H9 (cell line): Measurements from ENCODE around the gene ZNRF3. TPM values are rescaled to one million over a fixed set of nuclear protein-coding genes. Genes with fewer than 3 reads are reported as not detected.
"Not testable (repeated sequence)": the region's sequence is repeated elsewhere in the genome, so short reads cannot be mapped to it uniquely, and the experiment has no call there.

Experiments
- DNase-seq: peaks from one replicate; pipeline ENCODE4 v3.0.0-alpha.2; 2017
- H2AFZ ChIP-seq: one replicate; pipeline ENCODE4 v1.6.1; 2013; ENCODE audit warnings: mild to moderate bottlenecking, low read length, control low read depth, moderate library complexity
- H2AK5ac ChIP-seq: 2 replicates; pipeline ENCODE4 v1.6.1; 2013; ENCODE audit warnings: low read length, control low read depth, mixed read lengths; ENCODE audit not compliant: insufficient read length
- H2BK120ac ChIP-seq: one replicate; pipeline ENCODE4 v1.6.1; 2013; ENCODE audit warnings: low read depth, mild to moderate bottlenecking, low read length, control low read depth, inconsistent platforms; ENCODE audit not compliant: poor library complexity, severe bottlenecking
- H2BK12ac ChIP-seq: 2 replicates; pipeline ENCODE4 v1.6.1; 2013; ENCODE audit warnings: low read length, control low read depth, mixed read lengths, low read depth; ENCODE audit not compliant: insufficient read length
- H2BK15ac ChIP-seq: 2 replicates; pipeline ENCODE4 v1.6.1; 2013; ENCODE audit warnings: low read depth, low read length, control low read depth
- H2BK20ac ChIP-seq: one replicate; pipeline ENCODE4 v1.6.1; 2013; ENCODE audit warnings: low read depth, mild to moderate bottlenecking, low read length, control low read depth, inconsistent platforms; ENCODE audit not compliant: poor library complexity, severe bottlenecking
- H2BK5ac ChIP-seq: 2 replicates; pipeline ENCODE4 v1.6.1; 2013; ENCODE audit warnings: low read length, control low read depth, mixed read lengths; ENCODE audit not compliant: insufficient read length
- H3K14ac ChIP-seq: 2 replicates; pipeline ENCODE4 v1.6.1; 2013; ENCODE audit warnings: low read length, control low read depth; ENCODE audit not compliant: insufficient read depth
- H3K18ac ChIP-seq: 2 replicates; pipeline ENCODE4 v1.6.1; 2013; ENCODE audit warnings: low read depth, mild to moderate bottlenecking, mixed read lengths, low read length, control low read depth; ENCODE audit not compliant: insufficient read length
- H3K23ac ChIP-seq: 2 replicates; pipeline ENCODE4 v1.6.1; 2013; ENCODE audit warnings: low read length, control low read depth, mixed read lengths, low read depth; ENCODE audit not compliant: insufficient read length
- H3K23me2 ChIP-seq: 2 replicates; pipeline ENCODE4 v1.6.1; 2013; ENCODE audit warnings: low read depth, mild to moderate bottlenecking, mixed read lengths, low read length, control low read depth; ENCODE audit not compliant: insufficient read length, poor library complexity, severe bottlenecking
- H3K27ac ChIP-seq: 2 replicates; pipeline ENCODE4 v1.5.1; 2013; ENCODE audit warnings: low read length, control low read depth, mixed read lengths, low read depth; ENCODE audit not compliant: insufficient read length
- H3K27me3 ChIP-seq: 2 replicates; pipeline ENCODE4 v1.6.1; 2013; ENCODE audit warnings: low read length, control low read depth, inconsistent platforms; ENCODE audit not compliant: insufficient read depth
- H3K4ac ChIP-seq: 2 replicates; pipeline ENCODE4 v1.6.1; 2013; ENCODE audit warnings: low read depth, mild to moderate bottlenecking, control low read depth, inconsistent platforms, low read length, moderate library complexity
- H3K4me1 ChIP-seq: 2 replicates; pipeline ENCODE4 v1.6.1; 2013; ENCODE audit warnings: low read length, control low read depth, inconsistent platforms; ENCODE audit not compliant: insufficient read depth
- H3K4me2 ChIP-seq: 2 replicates; pipeline ENCODE4 v1.6.1; 2013; ENCODE audit warnings: low read length, control low read depth, mixed read lengths; ENCODE audit not compliant: insufficient read length, insufficient read depth
- H3K56ac ChIP-seq: 2 replicates; pipeline ENCODE4 v1.6.1; 2013; ENCODE audit warnings: low read depth, mild to moderate bottlenecking, mixed read lengths, low read length, control low read depth; ENCODE audit not compliant: insufficient read length
- H3K79me1 ChIP-seq: 2 replicates; pipeline ENCODE4 v1.6.1; 2013; ENCODE audit warnings: low read depth, mild to moderate bottlenecking, moderate library complexity, low read length, control low read depth, inconsistent platforms; ENCODE audit not compliant: insufficient read depth, poor library complexity, severe bottlenecking
- H3K79me2 ChIP-seq: 2 replicates; pipeline ENCODE4 v1.6.1; 2013; ENCODE audit warnings: low read length, control low read depth, inconsistent platforms; ENCODE audit not compliant: insufficient read depth
- H3K9ac ChIP-seq: 2 replicates; pipeline ENCODE4 v1.6.1; 2013; ENCODE audit warnings: low read length, control low read depth, mixed read lengths; ENCODE audit not compliant: insufficient read length; ENCODE audit errors: extremely low read depth
- H3K9me3 ChIP-seq: one replicate; pipeline ENCODE4 v1.6.1; 2013; ENCODE audit warnings: low read depth, low read length, inconsistent platforms; ENCODE audit not compliant: control insufficient read depth
- H3T11ph ChIP-seq: one replicate; pipeline ENCODE4 v1.6.1; 2013; ENCODE audit warnings: mild to moderate bottlenecking, low read length, control low read depth, inconsistent platforms
- H4K20me1 ChIP-seq: one replicate; pipeline ENCODE4 v1.6.1; 2013; ENCODE audit not compliant: control insufficient read depth, insufficient read length, insufficient read depth
- H4K5ac ChIP-seq: 2 replicates; pipeline ENCODE4 v1.6.1; 2013; ENCODE audit warnings: low read depth, mild to moderate bottlenecking, mixed read lengths, low read length, control low read depth; ENCODE audit not compliant: insufficient read length
- H4K8ac ChIP-seq: replicated peaks from 2 replicates; pipeline ENCODE4 v1.6.1; 2013; ENCODE audit warnings: low read length, control low read depth, mixed read lengths, low read depth; ENCODE audit not compliant: insufficient read length
- H4K91ac ChIP-seq: 2 replicates; pipeline ENCODE4 v1.6.1; 2013; ENCODE audit warnings: low read depth, mild to moderate bottlenecking, moderate library complexity, mixed read lengths, low read length, control low read depth; ENCODE audit not compliant: insufficient read length
- H3K27ac Mint-ChIP-seq, 3 experiments: 2 replicates in 2 of 3; 3 replicates in 1 of 3; pipeline ENCODE4 v1.8.0; 2020 to 2021; ENCODE audit warnings: mixed read lengths in 3 of 3, mild to moderate bottlenecking in 1 of 3, moderate library complexity in 1 of 3
- H3K27me3 Mint-ChIP-seq: 2 replicates; pipeline ENCODE4 v1.8.0; 2021; ENCODE audit warnings: low read depth, mild to moderate bottlenecking, moderate library complexity, mixed read lengths
- H3K36me3 Mint-ChIP-seq, 3 experiments: 2 replicates in 2 of 3; 3 replicates in 1 of 3; pipeline ENCODE4 v1.8.0; 2020 to 2021; ENCODE audit warnings: low read depth in 3 of 3, mixed read lengths in 3 of 3; ENCODE audit not compliant: insufficient read depth in 1 of 3
- H3K4me1 Mint-ChIP-seq, 2 experiments: 2 replicates each; pipeline ENCODE4 v1.8.0; 2020; ENCODE audit warnings: mixed read lengths in 2 of 2
- H3K4me3 Mint-ChIP-seq, 2 experiments: 2 replicates in 1 of 2; 3 replicates in 1 of 2; pipeline ENCODE4 v1.8.0; 2020 to 2021; ENCODE audit warnings: mild to moderate bottlenecking in 2 of 2, mixed read lengths in 2 of 2, moderate library complexity in 1 of 2
- H3K9me3 Mint-ChIP-seq, 2 experiments: 2 replicates in 1 of 2; 3 replicates in 1 of 2; pipeline ENCODE4 v1.8.0; 2020; ENCODE audit warnings: mild to moderate bottlenecking in 2 of 2, mixed read lengths in 2 of 2, moderate library complexity in 1 of 2
- WGBS: extraction: QIAGEN DNeasy Blood & Tissue Kit; methylation state at CpG from one replicate; pipeline ENCODE4 v1.1.7; 2013; ENCODE audit warnings: missing lambda C conversion rate, low lambda C conversion rate, mixed read lengths; ENCODE audit not compliant: insufficient read length; ENCODE audit errors: extremely low coverage; 5-methylcytosine and 5-hydroxymethylcytosine counted together
- total RNA-seq: library from RNA; stranded (reverse); gene quantifications from 2 replicates; pipeline ENCODE4 v1.2.1, GENCODE V29; 2021
- TF ChIP-seq, protein P1 (sequence below): fragments of 200-600 bp; sonication (generic); conservative IDR thresholded peaks from 3 replicates; pipeline ENCODE4 v1.8.0; 2021; ENCODE audit warnings: antibody characterized with exemption, mild to moderate bottlenecking

The ZNRF3 gene
- total RNA-seq, 1 experiment from 2014 or later, result 20.6 TPM

DNA sequence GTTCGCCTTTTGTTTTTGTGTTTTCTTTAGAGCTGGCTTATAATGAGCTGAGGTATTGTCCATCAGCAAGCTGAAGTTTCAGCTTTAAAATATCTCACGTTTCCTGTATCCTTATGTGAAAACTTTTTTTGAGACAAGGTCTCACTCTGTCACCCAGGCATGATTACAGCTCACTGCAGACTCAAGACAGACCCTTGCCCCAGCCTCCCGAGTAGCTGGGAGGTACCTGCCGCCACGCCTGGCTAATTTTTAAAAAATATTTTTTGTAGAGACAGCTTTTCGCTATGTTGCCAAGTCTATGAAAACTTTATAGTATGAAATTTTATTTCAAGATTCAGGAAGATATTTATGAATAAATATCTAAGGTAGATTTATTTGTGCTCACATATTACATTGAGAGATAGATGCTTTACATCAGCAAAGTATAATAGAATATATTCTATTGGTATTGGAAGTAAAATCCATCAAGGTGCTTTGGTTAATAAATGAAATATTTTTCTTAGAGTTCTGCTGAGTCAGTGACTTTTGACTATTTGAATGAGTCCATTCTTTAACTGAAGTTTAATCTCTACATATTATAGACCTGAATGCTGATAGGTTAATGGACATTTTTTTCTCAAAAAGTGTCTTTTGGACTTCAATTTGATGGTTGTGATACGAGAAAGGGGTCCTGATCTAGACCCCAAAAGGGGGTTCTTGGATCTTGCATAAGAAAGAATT, 199.6 kb downstream of the ZNRF3 start:
- peak overlapping the region in 1 of 3 experiments; percentile 80; a peak in 1 of 7 replicates for H3K27ac Mint-ChIP-seq
- Histone ChIP-seq H3K4me2 (no peak overlapping the region), H4K91ac (no peak overlapping the region), H2AK5ac (no peak overlapping the region), H2BK120ac (no peak overlapping the region), H3K23me2 (no peaks in the 10 kb centered on the region), H3K4me1 (peaks cover 6% of the 10 kb centered on the region), H2BK20ac (no peak overlapping the region), H3K18ac (no peak overlapping the region), H2AFZ (no peak overlapping the region), H3K56ac (no peak overlapping the region), H3K23ac (no peak overlapping the region), H3K27ac (no peak overlapping the region), H3K4ac (no peak overlapping the region), H2BK12ac (no peak overlapping the region), H3K9me3 (no peaks in the 10 kb centered on the region), H4K20me1 (no peaks in the 10 kb centered on the region), H3K79me1 (no peaks in the 10 kb centered on the region), H4K8ac (no peak overlapping the region), H2BK15ac (no peak overlapping the region), H3K14ac (no peak overlapping the region), H4K5ac (no peak overlapping the region), H2BK5ac (no peak overlapping the region), H3K79me2 (no peaks in the 10 kb centered on the region), H3K27me3 (no peaks in the 10 kb centered on the region), H3T11ph (no peak overlapping the region), H3K9ac (no peak overlapping the region)
- peaks cover 27 to 29% of the 10 kb centered on the region in 2 experiments for H3K4me1 Mint-ChIP-seq
- H3K27me3 Mint-ChIP-seq, result no peaks in the 10 kb centered on the region
- TF ChIP-seq, protein P1, sequence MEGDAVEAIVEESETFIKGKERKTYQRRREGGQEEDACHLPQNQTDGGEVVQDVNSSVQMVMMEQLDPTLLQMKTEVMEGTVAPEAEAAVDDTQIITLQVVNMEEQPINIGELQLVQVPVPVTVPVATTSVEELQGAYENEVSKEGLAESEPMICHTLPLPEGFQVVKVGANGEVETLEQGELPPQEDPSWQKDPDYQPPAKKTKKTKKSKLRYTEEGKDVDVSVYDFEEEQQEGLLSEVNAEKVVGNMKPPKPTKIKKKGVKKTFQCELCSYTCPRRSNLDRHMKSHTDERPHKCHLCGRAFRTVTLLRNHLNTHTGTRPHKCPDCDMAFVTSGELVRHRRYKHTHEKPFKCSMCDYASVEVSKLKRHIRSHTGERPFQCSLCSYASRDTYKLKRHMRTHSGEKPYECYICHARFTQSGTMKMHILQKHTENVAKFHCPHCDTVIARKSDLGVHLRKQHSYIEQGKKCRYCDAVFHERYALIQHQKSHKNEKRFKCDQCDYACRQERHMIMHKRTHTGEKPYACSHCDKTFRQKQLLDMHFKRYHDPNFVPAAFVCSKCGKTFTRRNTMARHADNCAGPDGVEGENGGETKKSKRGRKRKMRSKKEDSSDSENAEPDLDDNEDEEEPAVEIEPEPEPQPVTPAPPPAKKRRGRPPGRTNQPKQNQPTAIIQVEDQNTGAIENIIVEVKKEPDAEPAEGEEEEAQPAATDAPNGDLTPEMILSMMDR, result no peak
- WGBS, result no CpG with 5 or more reads among the region's 7 CpGs
- no peak for DNase-seq
- no peak overlapping the region for H3K4me3 Mint-ChIP-seq
- no peaks in the 10 kb centered on the region for H3K36me3 Mint-ChIP-seq
- H3K9me3 Mint-ChIP-seq, result no peaks in the 10 kb centered on the region

DNA sequence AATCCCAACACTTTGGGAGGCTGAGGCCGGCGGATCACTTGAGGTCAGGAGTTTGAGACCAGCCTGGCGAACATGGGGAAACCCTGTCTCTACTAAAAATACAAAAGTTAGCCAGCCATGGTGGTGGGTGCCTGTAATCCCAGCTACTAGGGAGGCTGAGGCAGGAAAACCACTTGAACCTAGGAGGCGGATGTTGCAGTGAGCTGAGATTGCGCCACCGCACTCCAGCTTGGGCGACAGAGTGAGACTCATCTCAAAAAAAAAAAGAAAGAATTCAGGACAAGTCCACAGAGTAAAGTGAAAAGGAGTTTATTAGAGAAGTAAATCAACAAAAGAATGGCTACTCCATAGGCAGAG, 200.2 kb downstream of the ZNRF3 start:
- DNase-seq, result not testable (repeated sequence)

More for the DNA sequence above, 200.2 kb downstream of the ZNRF3 start:
- H3K4me1 Mint-ChIP-seq, result peaks cover 27 to 29% of the 10 kb centered on the region in 2 experiments
- H3K79me2 ChIP-seq, H3K27me3 Mint-ChIP-seq, H3K27ac ChIP-seq, H4K8ac ChIP-seq, H2BK5ac ChIP-seq, H3K27me3 ChIP-seq, H3K18ac ChIP-seq, H3K4me2 ChIP-seq, H3K23ac ChIP-seq, H2BK120ac ChIP-seq, H3K79me1 ChIP-seq, H3K4me1 ChIP-seq, H4K91ac ChIP-seq, H3K9me3 Mint-ChIP-seq, H4K20me1 ChIP-seq, H4K5ac ChIP-seq, H3K14ac ChIP-seq, H2BK15ac ChIP-seq, H3K4ac ChIP-seq, H2BK20ac ChIP-seq, H3K9me3 ChIP-seq, H2BK12ac ChIP-seq, H3K4me3 Mint-ChIP-seq, H3T11ph ChIP-seq, H2AK5ac ChIP-seq, H3K36me3 Mint-ChIP-seq, H3K56ac ChIP-seq, H3K9ac ChIP-seq, H2AFZ ChIP-seq, H3K23me2 ChIP-seq: not testable (repeated sequence)
- peak overlapping the region in 2 of 3 experiments; percentile 44 to 80; a peak in 3 of 7 replicates for H3K27ac Mint-ChIP-seq
- no CpG with 5 or more reads among the region's 7 CpGs for WGBS
